ENCODE data around the gene CRACR2B. TPM values are rescaled to one million over a fixed set of nuclear protein-coding genes. Genes with fewer than 3 reads are reported as not detected.

The CRACR2B gene
- total and polyA plus RNA-seq, 3 experiments from 2014 or later: 2.4 to 3.6 TPM; not detected in 1

DNA sequence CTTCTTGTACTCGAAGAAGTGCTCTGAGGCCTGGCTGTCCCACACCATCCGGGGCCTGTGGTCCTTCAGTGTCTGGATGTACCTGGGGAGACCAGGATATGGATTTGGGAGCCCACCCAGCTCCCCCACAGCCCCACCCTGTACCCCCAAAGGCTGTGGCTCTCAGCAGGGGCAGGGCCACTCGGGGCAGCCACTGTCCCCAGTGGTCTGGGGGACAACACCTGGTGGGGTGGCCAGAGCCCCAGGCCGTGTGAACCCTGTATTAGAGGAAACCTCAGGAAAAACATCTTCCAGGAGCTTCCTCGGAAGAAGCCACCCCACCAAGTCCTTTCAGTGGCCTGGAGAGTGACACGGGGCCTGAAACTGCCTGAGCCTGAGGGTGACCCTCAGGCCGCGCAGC is 42.7 kb downstream of the CRACR2B start:
- no peak overlapping the region for H3K4me3 Mint-ChIP-seq

GRCh38 chr11:871472-871871 is 43.8 kb downstream of the CRACR2B start:
- H3K27ac ChIP-seq (ENCODE audit: low read depth, low read length): no peak overlapping the region
- CTCF ChIA-PET: interaction anchor here (1.0 kb wide), 1 partner anchor 23 kb away, joined by 3 read pairs; no protein-coding TSS in a partner anchor
- no peak overlapping the region for H3K27ac Mint-ChIP-seq

More for the DNA sequence above, 42.7 kb downstream of the CRACR2B start:
- ChIA-PET CTCF (no interaction called here), POLR2A (no interaction called here)
- no peaks in the 10 kb centered on the region for H3K9me3 ChIP-seq (ENCODE audit: low read length)
- Mint-ChIP-seq H3K36me3 (peaks cover 0 to 15% (median 4%) of the 10 kb centered on the region in 3 donors), H3K4me1 (no peaks in the 10 kb centered on the region), H3K9me3 (no peaks in the 10 kb centered on the region), H3K27ac (no peak overlapping the region), H3K27me3 (no peaks in the 10 kb centered on the region)
- no peak for DNase-seq
- H3K27ac ChIP-seq (ENCODE audit: low read depth, low read length): no peak overlapping the region
- no peaks in the 10 kb centered on the region for H3K27me3 ChIP-seq (ENCODE audit: insufficient read depth, low read length, poor library complexity, severe bottlenecking)
- no peaks in the 10 kb centered on the region for H3K36me3 ChIP-seq (ENCODE audit: insufficient read depth, low read length)
- no peak overlapping the region for H3K4me3 ChIP-seq (ENCODE audit: low read length)
- no peaks in the 10 kb centered on the region for H3K4me1 ChIP-seq (ENCODE audit: insufficient read depth, low read length)

GRCh38 chr11:872799-873198 is 45.1 kb downstream of the CRACR2B start:
- POLR2A ChIA-PET: no interaction called here

More at GRCh38 chr11:871472-871871, 43.8 kb downstream of the CRACR2B start:
- no peaks in the 10 kb centered on the region for H3K4me1 ChIP-seq (ENCODE audit: insufficient read depth, low read length)
- no peaks in the 10 kb centered on the region for H3K36me3 ChIP-seq (ENCODE audit: insufficient read depth, low read length)
- DNase-seq: no peak
- peaks cover 0 to 21% (median 7%) of the 10 kb centered on the region in 3 donors for H3K36me3 Mint-ChIP-seq
- no peak overlapping the region for H3K4me3 Mint-ChIP-seq
- POLR2A ChIA-PET: no interaction called here
- H3K4me3 ChIP-seq (ENCODE audit: low read length): no peak overlapping the region
- no peaks in the 10 kb centered on the region for H3K9me3 Mint-ChIP-seq
- no peaks in the 10 kb centered on the region for H3K4me1 Mint-ChIP-seq
- no peaks in the 10 kb centered on the region for H3K27me3 Mint-ChIP-seq
- no peaks in the 10 kb centered on the region for H3K27me3 ChIP-seq (ENCODE audit: insufficient read depth, low read length, poor library complexity, severe bottlenecking)
- H3K9me3 ChIP-seq (ENCODE audit: low read length): no peaks in the 10 kb centered on the region

GRCh38 chr11:873706-874105 is 46.0 kb downstream of the CRACR2B start:
- no peaks in the 10 kb centered on the region for H3K36me3 ChIP-seq (ENCODE audit: insufficient read depth, low read length)
- H3K27me3 ChIP-seq (ENCODE audit: insufficient read depth, low read length, poor library complexity, severe bottlenecking): no peaks in the 10 kb centered on the region
- H3K4me1 ChIP-seq (ENCODE audit: insufficient read depth, low read length): no peaks in the 10 kb centered on the region
- H3K27ac Mint-ChIP-seq: peak overlapping the region in 3 of 8 donors; percentile 56 to 68 (median 64)
- CTCF ChIA-PET: no interaction called here
- H3K27me3 Mint-ChIP-seq: no peaks in the 10 kb centered on the region
- H3K27ac ChIP-seq (ENCODE audit: low read depth, low read length): no peak overlapping the region
- no peaks in the 10 kb centered on the region for H3K9me3 ChIP-seq (ENCODE audit: low read length)
- no peak overlapping the region for H3K4me3 Mint-ChIP-seq
- POLR2A ChIA-PET: interaction anchor here (0.6 kb wide), 1 partner anchor 84 kb away, joined by 4 read pairs; the partner anchor contains the start of gene CEND1
- no peaks in the 10 kb centered on the region for H3K4me1 Mint-ChIP-seq
- no peaks in the 10 kb centered on the region for H3K9me3 Mint-ChIP-seq
- peaks cover 0 to 22% (median 7%) of the 10 kb centered on the region in 3 donors for H3K36me3 Mint-ChIP-seq
- no peak overlapping the region for H3K4me3 ChIP-seq (ENCODE audit: low read length)
- no peak for DNase-seq

More at GRCh38 chr11:872799-873198, 45.1 kb downstream of the CRACR2B start:
- Mint-ChIP-seq H3K27ac (no peak overlapping the region), H3K4me3 (no peak overlapping the region), H3K9me3 (no peaks in the 10 kb centered on the region), H3K27me3 (no peaks in the 10 kb centered on the region), H3K4me1 (no peaks in the 10 kb centered on the region), H3K36me3 (peaks cover 0 to 23% (median 7%) of the 10 kb centered on the region in 3 donors)
- no peak for DNase-seq
- CTCF ChIA-PET: no interaction called here
- Histone ChIP-seq H3K9me3 (ENCODE audit: low read length) (no peaks in the 10 kb centered on the region), H3K27me3 (ENCODE audit: insufficient read depth, low read length, poor library complexity, severe bottlenecking) (no peaks in the 10 kb centered on the region), H3K4me1 (ENCODE audit: insufficient read depth, low read length) (no peaks in the 10 kb centered on the region), H3K4me3 (ENCODE audit: low read length) (no peak overlapping the region), H3K36me3 (ENCODE audit: insufficient read depth, low read length) (no peaks in the 10 kb centered on the region), H3K27ac (ENCODE audit: low read depth, low read length) (no peak overlapping the region)

- Histone ChIP-seq H3K9me3 (ENCODE audit: low read length) (no peaks in the 10 kb centered on the region), H3K4me1 (ENCODE audit: insufficient read depth, low read length) (no peaks in the 10 kb centered on the region), H3K27ac (ENCODE audit: low read depth, low read length) (no peak overlapping the region), H3K36me3 (ENCODE audit: insufficient read depth, low read length) (no peaks in the 10 kb centered on the region), H3K27me3 (ENCODE audit: insufficient read depth, low read length, poor library complexity, severe bottlenecking) (no peaks in the 10 kb centered on the region), H3K4me3 (ENCODE audit: low read length) (no peak overlapping the region)
- Mint-ChIP-seq H3K4me1 (no peaks in the 10 kb centered on the region), H3K36me3 (peaks cover 0 to 24% (median 9%) of the 10 kb centered on the region in 3 donors), H3K4me3 (no peak overlapping the region), H3K27me3 (no peaks in the 10 kb centered on the region), H3K9me3 (no peaks in the 10 kb centered on the region), H3K27ac (no peak overlapping the region)
- POLR2A ChIA-PET: no interaction called here
- CTCF ChIA-PET: no interaction called here
- no peak for DNase-seq
These were observed 47.5 kb downstream of the CRACR2B start for GRCh38 chr11:875203-875602.

DNA sequence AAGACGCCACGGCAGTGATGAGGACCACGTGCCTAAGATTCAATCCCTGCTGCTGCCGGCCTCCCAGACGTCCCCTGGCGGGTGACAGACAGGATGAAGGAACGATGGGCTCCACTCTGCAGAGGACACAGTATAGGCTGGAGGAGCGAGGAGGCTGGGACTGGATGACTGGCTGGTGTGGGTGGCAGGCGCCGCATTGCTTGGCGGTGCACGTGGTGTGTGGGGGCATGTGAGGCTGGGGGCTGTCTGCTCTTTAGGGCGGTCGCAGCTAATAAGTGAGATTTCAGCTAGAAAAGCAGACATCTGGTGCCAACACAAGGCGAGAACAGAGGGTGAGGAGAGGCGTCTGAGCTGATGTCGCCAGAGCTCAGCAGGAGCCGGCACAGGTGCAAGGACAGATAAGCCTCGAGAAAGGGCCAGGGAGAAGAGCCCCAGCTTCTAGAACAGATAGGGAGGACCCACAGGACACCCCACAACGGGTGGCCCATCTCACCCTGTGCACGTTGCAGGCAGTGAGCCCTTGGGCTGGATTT is 48.1 kb downstream of the CRACR2B start:
- no peaks in the 10 kb centered on the region for H3K9me3 Mint-ChIP-seq
- Histone ChIP-seq H3K4me1 (ENCODE audit: insufficient read depth, low read length) (no peaks in the 10 kb centered on the region), H3K36me3 (ENCODE audit: insufficient read depth, low read length) (no peaks in the 10 kb centered on the region), H3K27ac (ENCODE audit: low read depth, low read length) (no peak overlapping the region), H3K4me3 (ENCODE audit: low read length) (no peak overlapping the region), H3K9me3 (ENCODE audit: low read length) (no peaks in the 10 kb centered on the region), H3K27me3 (ENCODE audit: insufficient read depth, low read length, poor library complexity, severe bottlenecking) (no peaks in the 10 kb centered on the region)
- ChIA-PET CTCF (no interaction called here), POLR2A (no interaction called here)
- H3K4me3 Mint-ChIP-seq: no peak overlapping the region
- DNase-seq: no peak
- H3K4me1 Mint-ChIP-seq: no peaks in the 10 kb centered on the region
- no peak overlapping the region for H3K27ac Mint-ChIP-seq
- peaks cover 0 to 29% (median 9%) of the 10 kb centered on the region in 3 donors for H3K36me3 Mint-ChIP-seq
- no peaks in the 10 kb centered on the region for H3K27me3 Mint-ChIP-seq

GRCh38 chr11:876545-876944 is 48.8 kb downstream of the CRACR2B start:
- Mint-ChIP-seq H3K9me3 (no peaks in the 10 kb centered on the region), H3K27me3 (no peaks in the 10 kb centered on the region), H3K36me3 (peaks cover 0 to 32% (median 9%) of the 10 kb centered on the region in 3 donors), H3K4me3 (no peak overlapping the region), H3K4me1 (no peaks in the 10 kb centered on the region), H3K27ac (no peak overlapping the region)
- CTCF ChIA-PET: no interaction called here
- POLR2A ChIA-PET: no interaction called here
- no peak overlapping the region for H3K4me3 ChIP-seq (ENCODE audit: low read length)
- H3K27ac ChIP-seq (ENCODE audit: low read depth, low read length): no peak overlapping the region
- no peaks in the 10 kb centered on the region for H3K4me1 ChIP-seq (ENCODE audit: insufficient read depth, low read length)
- no peaks in the 10 kb centered on the region for H3K27me3 ChIP-seq (ENCODE audit: insufficient read depth, low read length, poor library complexity, severe bottlenecking)
- H3K9me3 ChIP-seq (ENCODE audit: low read length): no peaks in the 10 kb centered on the region
- DNase-seq: no peak
- no peaks in the 10 kb centered on the region for H3K36me3 ChIP-seq (ENCODE audit: insufficient read depth, low read length)

GRCh38 chr11:877565-877964 is 49.8 kb downstream of the CRACR2B start:
- POLR2A ChIA-PET: no interaction called here

More at GRCh38 chr11:877565-877964, 49.8 kb downstream of the CRACR2B start:
- H3K27me3 Mint-ChIP-seq: no peaks in the 10 kb centered on the region
- no peak for DNase-seq
- peaks cover 0 to 41% (median 12%) of the 10 kb centered on the region in 3 donors for H3K36me3 Mint-ChIP-seq
- Histone ChIP-seq H3K36me3 (ENCODE audit: insufficient read depth, low read length) (no peaks in the 10 kb centered on the region), H3K27ac (ENCODE audit: low read depth, low read length) (no peak overlapping the region), H3K9me3 (ENCODE audit: low read length) (no peaks in the 10 kb centered on the region), H3K27me3 (ENCODE audit: insufficient read depth, low read length, poor library complexity, severe bottlenecking) (no peaks in the 10 kb centered on the region), H3K4me1 (ENCODE audit: insufficient read depth, low read length) (no peaks in the 10 kb centered on the region), H3K4me3 (ENCODE audit: low read length) (no peak overlapping the region)
- no peak overlapping the region for H3K27ac Mint-ChIP-seq
- H3K4me3 Mint-ChIP-seq: no peak overlapping the region
- no peaks in the 10 kb centered on the region for H3K4me1 Mint-ChIP-seq
- no peaks in the 10 kb centered on the region for H3K9me3 Mint-ChIP-seq
- CTCF ChIA-PET: no interaction called here
